Renal pelvis (tissue), 12 donors: ENCODE results near the gene LRR1. TPM values are rescaled to one million over a fixed set of nuclear protein-coding genes. Genes with fewer than 3 reads are reported as not detected.

ENCODE experiments used
- DNase-seq: peaks from one replicate; pipeline ENCODE4 v3.0.0-alpha.2; 2013
- long read RNA-seq, 16 experiments: transcript quantifications; one replicate each; lab custom pipeline, GENCODE V29; 2026
- polyA plus RNA-seq, 3 donors: library from polyadenylated mRNA; unstranded; fragments of 120-200 nt; gene quantifications; one replicate each; pipeline ENCODE4 v1.2.1, GENCODE V29; 2013; ENCODE audit not compliant: insufficient read length in 3 of 3

The LRR1 gene
- 10 to 100 TPM; 11.9 to 12.6 (median 12.5) TPM for polyA plus RNA-seq
- long read RNA-seq, donor 1, partial matches to known transcripts, result 0 of 4 reads
- long read RNA-seq, donor 1, other reads (novel, unspliced or antisense), result 0 of 4 reads
- long read RNA-seq, donor 2, transcript LRR1-201 (4 exons, 1,745 nt), result minor isoform, 5 of 12 reads
- long read RNA-seq, donor 2, transcript LRR1-202 (3 exons, 957 nt), result major isoform, 7 of 12 reads
- long read RNA-seq, donor 2, partial matches to known transcripts, result 0 of 12 reads
- long read RNA-seq, donor 2, other reads (novel, unspliced or antisense), result 0 of 12 reads
- long read RNA-seq, donor 3, partial matches to known transcripts, result 0 of 4 reads
- long read RNA-seq, donor 3, other reads (novel, unspliced or antisense), result 0 of 4 reads
- long read RNA-seq, donor 4, partial matches to known transcripts, result 0 of 4 reads
- long read RNA-seq, donor 4, other reads (novel, unspliced or antisense), result 0 of 4 reads
- long read RNA-seq, donor 5, partial matches to known transcripts, result 479 of 484 reads
- long read RNA-seq, donor 5, other reads (novel, unspliced or antisense), result 0 of 484 reads
- long read RNA-seq, donor 6, partial matches to known transcripts, result 0 of 2 reads
- long read RNA-seq, donor 6, other reads (novel, unspliced or antisense), result 0 of 2 reads
- long read RNA-seq, donor 7, partial matches to known transcripts, result 466 of 1,023 reads
- long read RNA-seq, donor 7, other reads (novel, unspliced or antisense), result 549 of 1,023 reads
- long read RNA-seq, donor 8, partial matches to known transcripts, result 0 of 4 reads
- long read RNA-seq, donor 8, other reads (novel, unspliced or antisense), result 0 of 4 reads
- long read RNA-seq, donor 9, transcript LRR1-201 (4 exons, 1,745 nt), result major isoform, 6 of 631 reads
- long read RNA-seq, donor 9, partial matches to known transcripts, result 622 of 631 reads
- long read RNA-seq, donor 9, other reads (novel, unspliced or antisense), result 0 of 631 reads
- long read RNA-seq, donor 10, partial matches to known transcripts, result 0 of 5 reads
- long read RNA-seq, donor 10, other reads (novel, unspliced or antisense), result 0 of 5 reads
- long read RNA-seq, donor 11, partial matches to known transcripts, result 627 of 630 reads
- long read RNA-seq, donor 11, other reads (novel, unspliced or antisense), result 0 of 630 reads
- long read RNA-seq, donor 12, partial matches to known transcripts, result 0 of 4 reads
- long read RNA-seq, donor 12, other reads (novel, unspliced or antisense), result 0 of 4 reads
- long read RNA-seq, donor 13, partial matches to known transcripts, result 0 of 2 reads
- long read RNA-seq, donor 13, other reads (novel, unspliced or antisense), result 0 of 2 reads
- long read RNA-seq, donor 14, result 0 reads
- long read RNA-seq, donor 15, result 0 reads
- long read RNA-seq, donor 16, transcript LRR1-201 (4 exons, 1,745 nt), result major isoform, 5 of 665 reads
- long read RNA-seq, donor 16, partial matches to known transcripts, result 223 of 665 reads
- long read RNA-seq, donor 16, other reads (novel, unspliced or antisense), result 435 of 665 reads

DNA sequence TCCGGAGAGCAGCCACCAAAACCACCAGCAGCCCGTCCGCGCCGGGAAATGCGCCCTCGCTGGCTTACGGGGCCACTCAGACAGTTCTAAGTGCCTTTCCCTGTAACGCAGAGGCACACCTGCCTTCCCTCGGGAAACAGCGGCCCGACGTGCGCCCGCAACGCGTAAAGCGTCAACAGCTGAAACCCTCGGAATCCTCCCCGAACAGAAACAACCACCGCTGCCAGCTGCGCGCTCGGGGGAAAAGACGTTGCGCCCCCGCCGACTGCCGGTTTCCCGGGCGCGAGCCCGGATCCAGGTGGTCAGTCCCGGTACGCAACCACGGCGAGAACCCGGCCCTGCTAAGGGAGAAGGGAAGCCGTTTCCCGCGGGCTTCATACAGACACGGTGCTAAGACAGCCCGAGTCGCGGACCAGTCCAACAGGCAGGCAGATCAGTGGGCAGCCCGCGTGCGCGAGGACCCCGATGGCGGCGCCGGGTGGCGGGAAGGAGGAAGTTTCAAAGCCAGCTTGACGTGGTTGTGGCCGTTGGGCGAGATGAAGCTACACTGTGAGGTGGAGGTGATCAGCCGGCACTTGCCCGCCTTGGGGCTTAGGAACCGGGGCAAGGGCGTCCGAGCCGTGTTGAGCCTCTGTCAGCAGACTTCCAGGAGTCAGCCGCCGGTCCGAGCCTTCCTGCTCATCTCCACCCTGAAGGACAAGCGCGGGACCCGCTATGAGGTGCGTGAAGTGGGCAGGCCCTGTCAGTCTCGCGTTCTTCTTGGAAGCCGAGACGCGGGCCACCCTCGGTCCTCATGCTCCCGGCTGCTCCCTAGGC lies at the start of gene LRR1:
Gene LRR1 (plus strand): TSS at position 456 of the 816 bp plus-strand sequence. CDS start 81 bp downstream, at position 537.
- DNase-seq, result peak; percentile 83

DNA sequence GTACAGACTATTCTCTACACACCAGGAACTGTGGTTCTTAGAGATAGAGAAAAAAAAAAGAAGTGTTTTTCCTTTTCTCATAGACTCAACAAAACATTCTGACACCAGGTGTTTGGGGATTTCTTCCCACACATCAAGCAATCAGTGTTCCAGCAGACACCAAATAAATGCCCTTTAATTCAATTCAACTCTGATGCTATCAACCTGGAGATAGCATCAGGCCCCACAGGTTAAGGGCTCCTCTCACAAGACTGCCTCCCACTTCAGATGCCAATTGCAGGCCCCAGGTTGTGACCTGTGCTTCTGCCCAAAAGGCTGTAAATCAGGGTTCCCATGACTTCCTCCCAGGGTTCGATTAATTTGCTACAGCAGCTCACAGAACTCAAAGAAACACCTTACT lies 49.3 kb upstream of the LRR1 start:
- DNase-seq, result no peak

DNA sequence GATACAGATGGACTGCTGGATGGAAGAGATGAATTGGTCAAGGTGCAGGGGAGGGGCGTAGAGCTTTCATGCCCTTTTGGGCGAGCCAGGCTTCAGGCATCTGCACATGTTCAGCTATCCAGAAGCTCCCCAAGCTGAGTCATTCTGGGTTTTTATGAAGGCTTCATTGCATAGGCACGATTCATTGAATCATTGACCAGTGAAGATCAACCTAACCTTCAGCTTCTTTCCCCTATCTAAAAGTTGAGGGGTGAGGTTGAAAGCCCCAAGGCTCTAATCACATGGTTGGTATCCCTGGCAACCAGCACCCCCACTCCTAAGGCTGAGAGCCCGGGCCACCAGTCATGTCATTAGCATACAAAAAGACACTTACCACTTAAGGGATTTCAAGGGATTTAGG lies 48.9 kb upstream of the LRR1 start:
- peak; percentile 11 for DNase-seq

DNA sequence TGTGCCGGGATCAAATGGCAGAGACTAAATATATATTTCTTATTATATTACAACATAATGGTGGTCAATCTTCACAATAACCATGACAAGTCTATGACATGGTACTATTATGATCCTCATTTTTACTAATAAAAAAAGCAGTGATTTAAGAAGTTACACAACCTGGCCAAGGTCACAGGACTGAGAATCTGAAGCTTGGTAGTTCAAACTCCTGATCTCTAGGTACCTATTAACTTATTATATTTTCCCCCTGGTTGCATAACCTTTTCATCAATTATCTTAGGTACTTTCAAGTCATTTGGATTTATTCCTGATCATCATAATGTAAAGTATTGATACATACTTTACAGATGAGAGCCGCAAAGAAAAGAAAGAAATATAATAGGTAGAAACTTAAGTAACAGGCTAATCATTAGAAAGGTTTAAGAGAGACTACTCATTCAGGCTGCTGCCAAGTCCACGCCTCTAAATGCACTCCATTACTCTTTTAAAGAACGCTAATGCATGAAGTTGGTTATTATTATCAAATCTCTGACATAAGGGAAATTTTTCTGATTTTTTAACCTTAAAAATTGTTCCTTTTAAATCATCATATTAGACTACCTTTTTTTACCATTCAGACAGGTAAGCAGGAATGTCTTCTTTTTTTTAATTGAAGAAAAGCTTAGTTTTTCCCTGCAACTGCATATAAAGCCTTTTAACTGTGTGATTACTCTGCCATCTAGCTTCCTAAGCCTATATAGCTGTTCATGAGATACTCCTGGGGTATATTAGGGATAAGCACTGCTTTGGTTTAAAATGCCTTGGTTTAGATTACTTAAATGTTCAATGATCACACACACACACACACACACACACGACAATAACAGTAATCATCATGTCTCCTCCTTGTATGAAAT lies 48.2 kb upstream of the LRR1 start:
- peak; percentile 14 for DNase-seq

- no peak for DNase-seq
These were observed 47.2 kb upstream of the LRR1 start for GRCh38 chr14:49551569-49551968.

DNA sequence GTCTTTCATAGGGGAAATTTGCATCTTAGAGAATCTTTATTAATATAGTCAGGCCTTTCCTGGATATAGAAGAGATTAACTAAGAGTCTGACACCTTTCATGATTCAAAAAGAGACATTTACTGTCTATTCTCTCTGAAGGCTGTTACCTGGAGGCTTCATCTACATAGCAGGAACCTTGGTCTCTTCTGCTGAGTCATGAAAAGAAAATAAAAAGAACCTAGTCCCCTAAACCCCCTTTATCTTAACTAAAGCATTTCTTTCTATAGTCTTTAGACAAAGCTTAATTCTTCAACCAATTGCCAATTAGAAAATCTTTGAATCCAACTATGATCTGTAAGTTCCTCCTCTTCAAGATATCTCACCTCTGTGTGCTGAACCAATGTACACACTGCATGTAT lies 45.6 kb upstream of the LRR1 start:
- no peak for DNase-seq

DNA sequence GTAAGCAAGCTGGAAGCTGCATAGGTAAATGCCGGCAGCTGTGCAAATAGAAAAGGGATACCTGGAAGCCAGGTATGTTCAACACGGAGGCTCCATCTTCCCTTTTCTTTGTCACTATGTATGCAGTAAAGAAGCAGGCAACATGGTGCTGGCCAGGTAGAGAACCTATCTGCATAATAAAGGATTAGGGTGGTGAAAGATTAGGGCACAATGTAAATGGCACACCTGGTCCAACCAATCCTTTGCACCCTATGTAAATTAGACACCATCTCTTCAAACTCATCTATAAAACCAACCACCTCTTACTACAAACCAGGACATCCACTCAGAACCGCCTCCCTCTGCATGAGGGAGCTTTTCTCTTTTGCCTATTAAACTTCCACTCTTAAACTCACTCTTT lies 44.8 kb upstream of the LRR1 start:
- no peak for DNase-seq

DNA sequence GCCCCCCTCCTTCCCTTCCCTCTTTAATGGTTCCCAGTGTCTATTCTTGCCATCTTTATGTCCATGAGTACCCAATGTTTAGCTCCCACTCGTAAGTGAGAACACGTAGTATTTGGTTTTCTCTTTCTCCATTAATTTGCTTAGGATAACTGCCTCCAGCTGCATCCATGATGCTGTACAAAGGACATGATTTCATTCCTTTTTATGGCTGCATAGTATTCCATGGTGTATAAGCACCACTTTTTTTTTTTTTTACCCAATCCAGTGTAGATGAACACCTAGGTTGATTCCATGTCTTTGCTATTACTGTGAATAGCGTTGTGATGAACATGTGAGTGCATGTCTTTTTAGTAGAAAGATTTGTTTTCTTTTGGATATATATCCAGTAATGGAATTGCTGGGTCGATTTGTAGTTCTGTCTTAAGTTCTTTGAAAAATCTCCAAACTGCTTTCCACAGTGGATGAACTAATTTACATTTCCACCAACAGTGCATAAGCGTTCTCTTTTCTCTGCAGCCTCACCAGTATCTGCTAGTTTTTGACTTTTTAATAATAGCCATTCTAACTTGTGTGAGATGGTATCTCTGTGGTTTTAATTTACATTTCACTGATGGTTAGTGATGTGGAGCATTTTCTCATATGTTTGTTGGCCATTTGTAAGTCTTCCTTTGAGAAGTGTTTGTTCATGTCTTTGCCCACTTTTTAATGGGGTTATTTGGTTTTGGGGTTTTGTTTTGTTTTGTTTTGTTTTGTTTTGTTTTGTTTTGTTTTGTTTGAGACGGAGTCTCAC lies 38.6 kb upstream of the LRR1 start:
- no peak for DNase-seq

DNA sequence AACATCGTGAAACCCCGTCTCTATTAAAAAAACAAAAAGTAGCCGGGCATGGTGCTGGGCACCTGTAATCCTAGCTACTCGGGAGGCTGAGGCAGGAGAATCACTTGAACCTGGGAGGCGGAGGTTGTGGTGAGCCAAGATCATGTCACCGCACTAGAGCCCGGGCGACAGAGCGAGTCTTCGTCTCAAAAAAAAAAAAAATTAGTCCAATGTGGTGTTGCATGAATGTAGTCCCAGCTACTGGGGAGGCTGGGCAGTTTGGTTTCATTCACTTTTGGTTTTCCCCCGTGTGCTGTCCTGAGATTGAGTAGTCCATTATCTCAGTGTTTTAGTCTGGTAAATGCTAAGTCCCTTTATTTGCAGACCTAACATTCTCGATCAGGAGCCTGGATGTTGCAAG lies 32.0 kb upstream of the LRR1 start:
- no peak for DNase-seq

DNA sequence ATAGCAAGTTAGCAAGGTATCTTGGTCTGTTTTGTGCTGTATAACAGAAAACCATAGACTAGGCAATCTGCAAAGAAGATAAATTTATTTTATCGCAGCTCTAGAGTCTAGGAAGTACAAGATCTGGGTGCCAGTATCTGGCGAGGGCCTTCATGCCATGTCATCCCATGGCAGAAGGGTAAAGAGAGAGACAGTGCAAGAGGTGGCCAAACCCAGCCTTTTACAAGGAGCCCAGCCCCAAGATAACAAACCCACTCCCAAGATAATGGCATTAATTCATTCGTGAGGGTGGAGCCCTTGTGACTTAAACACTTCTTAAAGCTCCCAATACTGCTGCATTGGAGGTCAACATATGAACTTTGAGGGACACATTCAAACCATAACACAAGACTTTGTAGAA lies 29.5 kb upstream of the LRR1 start:
- no peak for DNase-seq

- DNase-seq, result no peak
These were observed 24.7 kb upstream of the LRR1 start for GRCh38 chr14:49574038-49574437.

GRCh38 chr14:49578141-49578540 lies 20.6 kb upstream of the LRR1 start:
- no peak for DNase-seq

DNA sequence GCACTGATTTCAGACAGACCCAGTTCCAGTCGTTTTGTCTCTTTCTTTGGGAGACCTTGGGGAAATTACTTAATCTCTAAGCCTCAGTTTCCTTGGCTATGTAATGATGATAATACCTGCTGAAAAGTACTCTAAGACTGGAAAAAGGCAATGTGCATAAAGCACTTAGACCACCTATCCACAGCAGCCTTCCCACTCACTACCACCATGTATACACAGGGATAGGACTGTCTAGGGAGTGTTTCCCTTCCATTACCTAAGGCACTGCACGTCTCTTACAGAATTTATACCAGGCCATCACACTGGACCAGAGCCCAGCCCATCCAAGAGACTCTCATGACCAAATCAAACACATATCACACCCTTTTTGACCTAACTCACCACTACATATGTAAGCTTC lies 18.9 kb upstream of the LRR1 start:
- no peak for DNase-seq

- DNase-seq, result no peak
These were observed 17.3 kb upstream of the LRR1 start for GRCh38 chr14:49581209-49582112.

- no peak for DNase-seq
These were observed 16.4 kb upstream of the LRR1 start for GRCh38 chr14:49582113-49582977.

- DNase-seq, result no peak
These were observed 15.1 kb upstream of the LRR1 start for GRCh38 chr14:49583629-49584028.

DNA sequence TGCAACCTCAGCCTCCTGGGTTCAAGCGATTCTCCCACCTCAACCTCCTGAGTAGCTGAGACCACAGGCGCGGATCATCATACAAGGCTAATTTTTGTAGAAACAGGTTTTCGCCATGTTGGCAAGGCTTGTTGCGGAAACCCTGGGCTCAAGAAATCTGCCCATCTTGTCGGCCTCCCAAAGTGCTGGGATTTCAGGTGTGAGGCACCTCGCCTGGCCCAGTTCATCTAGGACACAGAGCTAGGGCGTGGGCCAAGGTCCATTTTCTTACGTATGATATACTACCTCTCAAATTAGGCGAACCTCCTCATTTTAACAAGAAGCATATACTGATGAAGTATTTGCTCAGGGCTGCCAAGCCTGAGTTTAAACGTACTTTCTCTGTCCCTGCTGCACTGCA lies 14.7 kb upstream of the LRR1 start:
- no peak for DNase-seq
